BLaER1 treated with 17β-estradiol and CSF1 and Interleukin-3, amounts not matched to agents 10 nM and 100 nM (cell line): ENCODE results near the gene SEZ6L.

Experiments
- H3K27ac ChIP-seq, 11 experiments: shearing (Covaris generic); formaldehyde crosslinking; 2 replicates each; pipeline ENCODE4 v1.8.1; 2022
- H3K27me3 ChIP-seq, 11 experiments: shearing (Covaris generic); formaldehyde crosslinking; 2 replicates each; pipeline ENCODE4 v1.8.1; 2022
- H3K36me3 ChIP-seq, 11 experiments: shearing (Covaris generic); formaldehyde crosslinking; 2 replicates each; pipeline ENCODE4 v1.8.1; 2022
- H3K4me1 ChIP-seq, 10 experiments: shearing (Covaris generic); formaldehyde crosslinking; 2 replicates each; pipeline ENCODE4 v1.8.1; 2022
- H3K4me2 ChIP-seq, 11 experiments: shearing (Covaris generic); formaldehyde crosslinking; 2 replicates each; pipeline ENCODE4 v1.8.1; 2022
- H3K4me3 ChIP-seq, 10 experiments: shearing (Covaris generic); formaldehyde crosslinking; 2 replicates each; pipeline ENCODE4 v1.8.1; 2022
- H3K9ac ChIP-seq, 11 experiments: shearing (Covaris generic); formaldehyde crosslinking; 2 replicates each; pipeline ENCODE4 v1.8.1; 2022
- H3K9me3 ChIP-seq, 11 experiments: shearing (Covaris generic); formaldehyde crosslinking; replicated peaks in 1 of 11; 2 replicates each; pipeline ENCODE4 v1.8.1; 2022
- H4K20me1 ChIP-seq, 11 experiments: shearing (Covaris generic); formaldehyde crosslinking; 2 replicates each; pipeline ENCODE4 v1.8.1; 2022
- Cebpa-rat ChIP-seq, 11 experiments: shearing (Covaris generic); IDR thresholded peaks; 2 replicates each; pipeline ENCODE4 v1.8.1; 2022

Gene SEZ6L

DNA sequence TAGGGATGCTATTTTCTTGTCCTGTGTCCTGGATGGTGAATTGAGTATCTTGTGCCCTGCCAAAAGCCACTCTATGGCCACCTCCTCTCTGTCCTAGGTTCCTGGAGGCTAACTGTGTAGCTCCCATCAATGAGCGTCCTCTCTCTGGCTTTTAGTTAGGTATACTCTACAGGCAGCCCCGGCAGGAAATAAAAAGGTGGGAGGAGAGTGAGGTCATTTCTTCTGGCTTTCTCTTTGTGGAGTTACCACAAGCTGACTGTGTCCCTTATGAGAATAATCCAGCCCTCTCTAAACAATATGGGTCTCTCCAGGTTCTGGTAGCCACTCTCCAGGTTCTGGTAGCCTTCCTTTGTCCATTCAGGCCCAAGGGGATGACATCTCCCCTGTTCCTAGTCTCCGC is 248.1 kb downstream of the SEZ6L start:
- Histone ChIP-seq H4K20me1 (no peaks in the 10 kb centered on the region), H3K27ac (no peak overlapping the region)

DNA sequence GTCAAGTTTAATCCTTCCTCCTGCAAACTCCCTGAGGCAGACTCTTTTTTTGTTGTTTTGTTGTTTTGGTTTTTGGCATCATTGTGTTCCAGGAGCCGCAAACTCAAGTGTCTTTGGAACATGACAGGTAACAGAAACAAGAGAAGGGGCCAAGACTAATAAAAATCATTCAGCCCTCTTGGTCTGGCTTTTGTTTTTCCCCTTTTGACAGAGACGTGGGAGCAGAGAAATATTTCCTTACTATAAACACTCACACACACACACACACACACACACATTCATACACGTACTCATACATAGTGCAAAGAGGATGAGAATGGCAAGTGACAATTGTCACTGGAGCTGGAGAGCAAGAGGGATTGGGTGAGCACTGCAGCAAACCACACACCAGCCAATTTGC is 249.4 kb downstream of the SEZ6L start:
- peaks cover 0 to 5% (median 0%) of the 10 kb centered on the region in 11 experiments; a peak in 1 of 22 replicates for H3K36me3 ChIP-seq
- H3K4me1 ChIP-seq, result no peaks in the 10 kb centered on the region
- no peak for TF ChIP-seq Cebpa-rat (IDR thresholded peaks at IDR 0.05)
- H3K4me3 ChIP-seq, result no peak overlapping the region
- no peaks in the 10 kb centered on the region for H3K27me3 ChIP-seq
- no peaks in the 10 kb centered on the region for H4K20me1 ChIP-seq
- peaks cover 13 to 17% (median 15%) of the 10 kb centered on the region in 11 experiments for H3K9me3 ChIP-seq
- H3K27ac ChIP-seq, result no peak overlapping the region
- H3K9ac ChIP-seq, result no peak overlapping the region
- H3K4me2 ChIP-seq, result no peak overlapping the region

More for the DNA sequence above, 248.1 kb downstream of the SEZ6L start:
- Histone ChIP-seq H3K4me3 (no peak overlapping the region), H3K27me3 (no peaks in the 10 kb centered on the region), H3K4me1 (no peaks in the 10 kb centered on the region), H3K9me3 (peaks cover under 1 to 5% (median 3%) of the 10 kb centered on the region in 11 experiments; a peak in 15 of 22 replicates), H3K9ac (no peak overlapping the region), H3K4me2 (no peak overlapping the region), H3K36me3 (no peaks in the 10 kb centered on the region)
- no peak for TF ChIP-seq Cebpa-rat (IDR thresholded peaks at IDR 0.05)

DNA sequence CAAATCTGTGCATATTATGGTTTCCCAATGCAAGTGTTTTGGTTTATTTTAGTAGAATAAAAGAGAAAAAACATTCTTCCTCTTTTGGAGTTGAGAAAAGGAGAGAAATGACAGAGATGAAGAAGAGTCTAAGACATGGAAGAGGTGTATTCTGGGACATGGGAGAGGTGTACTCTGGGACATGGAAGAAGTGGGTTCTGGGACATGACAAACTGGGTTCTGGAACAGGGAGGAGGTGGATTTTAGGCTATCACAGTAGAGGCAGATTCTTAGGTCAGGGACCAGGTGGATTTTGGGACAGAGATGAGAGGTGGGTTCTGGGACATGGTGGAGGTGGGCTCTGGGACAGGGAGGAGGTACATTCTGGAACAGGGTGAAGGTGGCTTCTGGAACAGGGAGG is 257.7 kb downstream of the SEZ6L start:
- peaks cover 0 to 15% (median 0%) of the 10 kb centered on the region in 11 experiments; a peak in 5 of 22 replicates for H4K20me1 ChIP-seq
- no peak overlapping the region for H3K9ac ChIP-seq
- no peak overlapping the region for H3K4me2 ChIP-seq
- peaks cover 0 to 5% (median 0%) of the 10 kb centered on the region in 11 experiments; a peak in 1 of 22 replicates for H3K36me3 ChIP-seq
- no peak overlapping the region for H3K27ac ChIP-seq
- no peaks in the 10 kb centered on the region for H3K27me3 ChIP-seq
- H3K4me1 ChIP-seq, result peaks cover 33 to 39% (median 34%) of the 10 kb centered on the region in 10 experiments
- no peak overlapping the region for H3K4me3 ChIP-seq
- no peak for TF ChIP-seq Cebpa-rat (IDR thresholded peaks at IDR 0.05)
- H3K9me3 ChIP-seq, result peaks cover 15 to 25% (median 18%) of the 10 kb centered on the region in 11 experiments

DNA sequence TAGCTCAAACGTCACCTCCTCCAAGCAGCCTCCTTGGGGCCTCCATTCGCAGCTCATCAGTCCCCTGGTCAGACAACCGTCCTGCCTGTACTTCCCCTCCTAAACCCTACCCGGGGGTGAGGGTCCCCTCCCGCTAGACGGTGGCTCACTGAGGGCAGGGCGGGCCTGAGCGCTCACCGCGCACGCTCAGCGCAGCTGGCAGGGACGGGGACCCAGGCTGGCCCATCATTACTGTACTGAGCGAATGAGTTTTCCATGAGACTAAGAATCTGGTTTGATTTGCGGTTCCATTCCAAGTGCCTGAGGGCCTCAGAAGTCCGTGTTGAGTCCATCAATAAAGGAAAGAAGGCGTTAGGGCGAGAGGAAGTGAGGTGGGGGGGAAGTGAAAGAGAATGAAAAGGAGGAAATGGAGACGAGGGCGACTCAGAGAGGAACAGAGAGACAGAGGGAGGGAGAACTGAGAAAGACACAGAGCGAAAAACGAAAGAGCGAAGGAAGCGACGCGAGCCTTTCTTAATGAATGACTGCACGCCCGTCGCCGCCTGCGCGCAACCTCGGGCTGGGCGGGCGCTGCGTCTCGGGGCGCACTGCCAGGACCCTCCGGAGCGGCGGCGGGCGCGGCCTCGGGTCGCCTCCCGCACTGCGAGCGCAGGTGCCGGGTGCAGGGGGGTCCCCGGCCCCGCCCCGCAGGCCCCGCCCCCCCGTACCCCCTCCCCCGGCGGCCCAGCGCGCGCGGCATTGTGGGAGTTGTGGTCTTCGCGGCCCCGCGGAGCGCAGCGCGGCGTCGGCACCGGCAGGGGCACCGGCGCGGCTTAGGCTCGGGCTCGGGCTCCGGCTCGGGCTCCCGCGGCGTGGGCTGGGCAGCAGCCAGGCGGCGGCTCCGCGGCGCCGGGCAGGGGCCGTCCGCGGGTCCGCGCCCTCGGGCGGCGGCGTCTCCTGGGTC is 259.5 kb downstream of the SEZ6L start, which contains the start of gene ASPHD2:
Gene ASPHD2, plus strand, starts transcription at position 746 of the 943 bp plus-strand sequence. CDS start 4,356 bp downstream, outside the sequence.
- H3K4me2 ChIP-seq, result peak within 1 kb of the TSS; percentile 91 to 99 (median 95)
- peaks cover 43 to 58% (median 49%) of the 10 kb centered on the region in 10 experiments for H3K4me1 ChIP-seq
- H3K36me3 ChIP-seq, result peaks cover 4 to 9% (median 7%) of the 10 kb centered on the region in 11 experiments
- H3K27me3 ChIP-seq, result no peaks in the 10 kb centered on the region
- no peak for TF ChIP-seq Cebpa-rat (IDR thresholded peaks at IDR 0.05)
- H3K27ac ChIP-seq, result peak within 1 kb of the TSS; percentile 67 to 97 (median 92)
- peaks cover under 1 to 6% (median 1%) of the 10 kb centered on the region in 11 experiments; a peak in 16 of 22 replicates for H3K9me3 ChIP-seq
- H3K4me3 ChIP-seq, result peak within 1 kb of the TSS; percentile 80 to 96 (median 92)
- peaks cover 0 to 18% (median 7%) of the 10 kb centered on the region in 11 experiments; a peak in 7 of 22 replicates for H4K20me1 ChIP-seq
- peak within 1 kb of the TSS; percentile 84 to 92 (median 90) for H3K9ac ChIP-seq

DNA sequence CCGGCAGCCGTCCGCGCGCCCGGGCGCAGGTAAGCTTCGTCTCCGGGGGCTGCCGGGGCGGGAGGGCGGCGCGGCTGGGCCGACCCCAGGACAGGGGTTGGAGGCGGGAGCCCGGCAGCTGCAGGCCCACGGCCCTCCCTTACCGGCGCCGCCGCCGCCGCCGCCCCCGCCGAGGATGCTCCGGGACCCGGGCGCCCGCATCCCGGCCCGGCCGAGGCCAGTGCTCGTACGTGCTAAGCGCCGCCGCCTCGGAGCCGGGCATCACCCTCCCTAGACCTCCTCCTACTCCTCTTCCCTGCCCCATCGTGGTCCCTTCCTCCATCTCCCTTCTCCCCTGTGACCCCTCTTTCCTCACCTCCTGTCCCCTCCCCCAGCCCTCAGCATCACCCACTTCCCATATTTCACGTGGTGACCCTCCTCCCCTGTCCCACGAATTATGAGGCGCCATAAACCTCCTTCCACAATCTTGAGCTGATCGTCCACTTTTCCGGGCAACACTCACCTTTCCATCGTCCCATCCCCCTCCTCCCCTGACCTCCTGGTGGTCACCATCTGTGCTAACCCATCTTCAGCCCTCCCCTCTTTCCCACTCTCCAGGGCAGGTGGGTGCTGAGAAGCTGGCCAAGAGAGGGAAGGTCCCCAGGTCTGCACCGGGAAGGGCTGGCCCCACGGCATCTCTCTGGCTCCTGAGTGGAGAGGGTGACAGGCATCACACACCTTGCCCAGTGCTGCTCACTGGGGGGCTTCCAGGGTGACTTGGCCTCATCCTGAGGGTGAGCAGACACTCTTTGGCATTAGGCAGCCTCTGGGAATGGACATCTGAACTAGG is 260.4 kb downstream of the SEZ6L start:
- Histone ChIP-seq H3K4me2 (peak overlapping the region; percentile 91 to 99 (median 94)), H3K4me3 (peak overlapping the region; percentile 80 to 96 (median 92)), H3K4me1 (peaks cover 43 to 65% (median 52%) of the 10 kb centered on the region in 10 experiments), H3K9me3 (no peaks in the 10 kb centered on the region), H3K9ac (peak overlapping the region; percentile 84 to 92 (median 90)), H4K20me1 (peaks cover 0 to 26% (median 9%) of the 10 kb centered on the region in 11 experiments; a peak in 7 of 22 replicates), H3K36me3 (peaks cover 13 to 18% (median 16%) of the 10 kb centered on the region in 11 experiments), H3K27ac (peak overlapping the region; percentile 67 to 97 (median 92); a peak in 21 of 22 replicates), H3K27me3 (no peaks in the 10 kb centered on the region)
- no peak for TF ChIP-seq Cebpa-rat (IDR thresholded peaks at IDR 0.05)

DNA sequence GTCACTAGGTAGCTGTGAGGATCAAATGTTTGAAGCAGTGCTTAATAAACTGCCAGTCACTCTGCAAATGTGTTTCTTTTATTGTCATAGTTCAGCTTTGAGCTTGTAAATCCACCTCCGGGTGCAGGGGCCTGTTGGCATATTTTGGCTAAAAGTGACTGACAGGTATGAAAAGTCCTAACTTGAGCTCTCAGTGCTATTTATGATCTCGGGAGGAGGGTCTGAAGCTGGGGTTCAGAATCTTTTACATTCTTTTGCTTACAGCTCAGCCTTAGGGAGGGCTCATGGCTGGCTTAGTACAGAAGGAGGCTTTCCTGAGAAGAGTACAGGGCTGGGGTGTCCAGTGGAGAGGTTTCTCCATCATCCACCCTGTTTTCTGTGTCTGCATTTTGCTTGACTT is 261.3 kb downstream of the SEZ6L start:
- H3K36me3 ChIP-seq, result peaks cover 14 to 27% (median 24%) of the 10 kb centered on the region in 11 experiments
- H3K27me3 ChIP-seq, result no peaks in the 10 kb centered on the region
- peaks cover 0 to 35% (median 15%) of the 10 kb centered on the region in 11 experiments; a peak in 14 of 22 replicates for H4K20me1 ChIP-seq
- peak overlapping the region in 10 of 11 experiments; percentile 84 to 92 (median 90); a peak in 20 of 22 replicates for H3K9ac ChIP-seq
- peak overlapping the region in 9 of 10 experiments; percentile 80 to 96 (median 91); a peak in 15 of 20 replicates for H3K4me3 ChIP-seq
- peak overlapping the region in 9 of 11 experiments; percentile 12 to 97 (median 92); a peak in 15 of 22 replicates for H3K27ac ChIP-seq
- H3K4me1 ChIP-seq, result peaks cover 46 to 74% (median 61%) of the 10 kb centered on the region in 10 experiments
- H3K4me2 ChIP-seq, result peak overlapping the region; percentile 91 to 99 (median 94)
- no peak for TF ChIP-seq Cebpa-rat (IDR thresholded peaks at IDR 0.05)
- H3K9me3 ChIP-seq, result no peaks in the 10 kb centered on the region

DNA sequence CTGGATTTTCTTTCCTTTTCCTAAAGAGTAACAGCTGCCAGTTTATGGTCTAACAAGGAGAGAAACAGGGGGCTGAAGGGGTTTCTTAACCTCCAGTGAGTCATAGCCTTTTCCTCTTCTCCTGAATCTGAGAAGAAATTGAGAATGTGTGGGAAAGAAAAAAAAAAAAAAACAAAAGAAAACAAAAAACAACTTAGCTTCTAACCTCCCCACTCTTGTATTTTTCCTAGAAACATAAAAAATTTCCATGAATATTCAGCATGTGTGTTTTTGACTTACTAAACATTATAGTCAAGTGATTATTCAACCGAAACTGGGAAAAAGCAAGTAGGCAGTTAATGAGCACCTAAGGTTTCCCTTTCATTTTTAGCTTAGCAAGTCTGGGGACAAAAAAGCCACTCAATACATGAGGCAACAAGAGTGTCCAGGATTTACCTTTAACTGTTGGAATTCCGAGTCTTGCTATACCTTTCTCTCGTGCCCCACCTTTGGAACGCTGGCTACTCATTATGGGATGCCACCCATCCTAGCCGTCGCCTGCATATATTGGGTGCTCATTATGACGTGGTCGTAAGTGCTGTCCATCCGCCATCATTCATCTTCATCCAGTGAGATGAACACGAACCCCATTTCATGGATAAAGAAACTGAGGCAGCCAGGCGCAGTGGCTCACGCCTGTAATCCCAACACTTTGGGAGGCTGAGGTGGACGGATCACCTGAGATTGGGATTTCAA is 262.2 kb downstream of the SEZ6L start:
- Histone ChIP-seq H3K9ac (peak overlapping the region in 10 of 11 experiments; percentile 84 to 92 (median 90); a peak in 17 of 22 replicates), H3K4me2 (peak overlapping the region; percentile 91 to 99 (median 94))

More for the DNA sequence above, 262.2 kb downstream of the SEZ6L start:
- no peaks in the 10 kb centered on the region for H3K9me3 ChIP-seq
- peak overlapping the region in 9 of 11 experiments; percentile 12 to 97 (median 92); a peak in 14 of 22 replicates for H3K27ac ChIP-seq
- H4K20me1 ChIP-seq, result peaks cover 0 to 44% (median 23%) of the 10 kb centered on the region in 11 experiments; a peak in 19 of 22 replicates
- peak overlapping the region in 8 of 10 experiments; percentile 85 to 96 (median 92); a peak in 13 of 20 replicates for H3K4me3 ChIP-seq
- no peak for TF ChIP-seq Cebpa-rat (IDR thresholded peaks at IDR 0.05)
- no peaks in the 10 kb centered on the region for H3K27me3 ChIP-seq
- H3K4me1 ChIP-seq, result peaks cover 49 to 82% (median 69%) of the 10 kb centered on the region in 10 experiments
- H3K36me3 ChIP-seq, result peaks cover 14 to 35% (median 27%) of the 10 kb centered on the region in 11 experiments
